ENCODE results near the gene TNRC6B. TPM values are rescaled to one million over a fixed set of nuclear protein-coding genes. Genes with fewer than 3 reads are reported as not detected.

Gene TNRC6B
- total and polyA plus RNA-seq, 2 of the 13 experiments (the other 11 are each of a cell fraction or from before 2014, with no cell fraction given), result 8.9 to 13.2 TPM

GRCh38 chr22:40226620-40227019, 48.9 kb downstream of the TNRC6B start (continued):
- TF ChIP-seq ZBTB49 (CRISPR knock-in tag; IDR thresholded peaks at IDR 0.05; ENCODE audit: borderline replicate concordance), result no peak

DNA sequence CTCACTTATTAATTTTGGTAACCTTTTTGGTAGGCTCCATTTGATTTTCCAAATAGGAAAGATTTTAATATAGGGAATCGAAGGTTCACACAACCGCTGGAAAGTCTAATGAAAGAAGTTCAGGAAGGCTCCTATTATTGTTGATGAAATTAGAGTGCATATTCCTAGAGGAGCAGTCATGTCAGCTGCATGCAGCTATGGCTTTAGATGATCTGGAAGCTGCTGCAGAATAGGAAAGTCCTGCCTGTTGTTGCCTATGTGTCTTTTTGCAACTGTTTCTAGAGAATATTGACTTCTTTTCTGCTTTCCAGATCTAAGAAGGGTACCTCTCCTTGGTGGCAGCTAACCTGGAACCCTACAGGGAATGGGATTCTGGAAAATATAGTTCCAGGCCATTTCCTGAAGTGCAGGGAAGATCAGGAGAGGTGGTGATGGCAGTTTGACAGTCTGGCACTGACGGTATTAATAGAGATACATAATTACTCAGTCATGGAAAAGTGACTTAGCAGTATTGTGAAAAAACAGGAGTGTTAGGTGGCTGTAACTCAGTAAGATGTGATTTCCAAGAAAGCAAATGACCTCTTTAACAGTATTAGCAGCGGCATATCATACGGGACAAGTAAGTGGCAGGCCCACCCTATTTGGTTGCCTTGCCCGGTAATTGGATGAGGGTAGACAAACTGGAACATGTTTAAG, 54.0 kb downstream of the TNRC6B start:
- FAIRE-seq, result no peak
- Histone ChIP-seq H3K4me1 (ENCODE audit: insufficient read depth, low read length) (no peaks in the 10 kb centered on the region), H3K27ac (ENCODE audit: extremely low read length, insufficient read depth, low read length) (no peak overlapping the region), H4K20me1 (ENCODE audit: insufficient read depth, low read length) (peaks cover 4% of the 10 kb centered on the region; the same call in 1 of the 2 replicates), H3K9ac (ENCODE audit: insufficient read depth, low read depth, low read length) (no peak overlapping the region), H3K79me2 (ENCODE audit: insufficient read depth, low read length) (peaks cover 27% of the 10 kb centered on the region), H3K4me3 (replicated peaks in 1 of 3; ENCODE audit: insufficient read depth in 1 of 3, low read depth in 2 of 3, low read length in 3 of 3) (no peak overlapping the region), H3K9me3 (ENCODE audit: low read length) (no peaks in the 10 kb centered on the region), H2AFZ (ENCODE audit: low read length) (no peak overlapping the region), H3K36me3 (replicated peaks in 1 of 2; ENCODE audit: control insufficient read depth in 1 of 2, insufficient read depth in 2 of 2, low read length in 2 of 2) (peaks cover 3 to 6% of the 10 kb centered on the region in 2 experiments; a peak in 2 of 5 replicates), H3K4me2 (ENCODE audit: low read depth, low read length) (no peak overlapping the region), H3K27me3 (ENCODE audit: control insufficient read depth in 1 of 2, insufficient read depth in 2 of 2, low read length in 2 of 2) (no peaks in the 10 kb centered on the region)
- BruUV-seq (replicated peaks), result no TSS peak
- intact Hi-C loops (cut with micrococcal nuclease; ENCODE audit: unreplicated experiment), result no loop called here
- WGBS (ENCODE audit: low lambda C conversion rate), result 97% methylated on average over 6 of the region's 6 CpGs
- CTCF ChIA-PET (ENCODE audit: low intra/inter-chr PET ratio, low total read pairs), result no interaction called here
- POLR2A ChIA-PET, result no interaction called here
- ATAC-seq, result no peak
- in situ Hi-C loops (cut with HindIII; ENCODE audit: extremely low pct_ligation_motif_present, low pct_unique_long_range_greater_than_20kb), result no loop called here
- peak; percentile 21 for TF ChIP-seq RBM22 (optimal IDR thresholded peaks at IDR 0.05; ENCODE audit: low read length)
- no peak for TF ChIP-seq ZNF326 (CRISPR knock-in tag; IDR thresholded peaks at IDR 0.05; ENCODE audit: borderline replicate concordance)
- TF ChIP-seq MAFK (conservative IDR thresholded peaks at IDR 0.05 in 1 of 2, IDR thresholded peaks at IDR 0.05 in 1 of 2; ENCODE audit: low read length in 2 of 2), result no peak
- no peak for DNase-seq (ENCODE audit: low spot score)
